HUES6 (cell line): ENCODE results near the gene FOXP3.
"Not testable (repeated sequence)": the region's sequence is repeated elsewhere in the genome, so short reads cannot be mapped to it uniquely, and the experiment has no call there.

ENCODE experiments used
- H3K27ac ChIP-seq: 2 replicates; pipeline ENCODE4 v1.7.0; 2013; ENCODE audit warnings: low read depth, mild to moderate bottlenecking, low read length, inconsistent platforms
- H3K27me3 ChIP-seq: 2 replicates; pipeline ENCODE4 v1.6.1; 2013; ENCODE audit warnings: low read length; ENCODE audit not compliant: control insufficient read depth, insufficient read depth
- H3K36me3 ChIP-seq: 2 replicates; pipeline ENCODE4 v1.6.1; 2013; ENCODE audit warnings: low read length; ENCODE audit not compliant: control insufficient read depth, insufficient read depth
- H3K4me1 ChIP-seq: 2 replicates; pipeline ENCODE4 v1.6.1; 2013; ENCODE audit warnings: low read length; ENCODE audit not compliant: control insufficient read depth, insufficient read depth
- H3K4me3 ChIP-seq: 2 replicates; pipeline ENCODE4 v1.5.1; 2013; ENCODE audit warnings: low read depth, low read length
- H3K9ac ChIP-seq: one replicate; pipeline ENCODE4 v1.6.1; 2013; ENCODE audit warnings: mild to moderate bottlenecking, low read length
- H3K9me3 ChIP-seq: 2 replicates; pipeline ENCODE4 v1.6.1; 2013; ENCODE audit warnings: low read depth, low read length; ENCODE audit not compliant: control insufficient read depth, insufficient read depth

Gene FOXP3

GRCh38 chrX:49264460-49264859 is at the start of gene FOXP3:
Gene FOXP3 (minus strand): TSS chrX:49264710. CDS start chrX:49258505, 6,205 bp downstream.
- Histone ChIP-seq H3K9ac (no peak within 1 kb of the TSS), H3K36me3 (no peaks in the 10 kb centered on the region), H3K27me3 (no peaks in the 10 kb centered on the region), H3K4me1 (no peaks in the 10 kb centered on the region; the same call in 1 of the 2 replicates), H3K9me3 (peaks cover 17% of the 10 kb centered on the region; the same call in 1 of the 2 replicates), H3K27ac (no peak within 1 kb of the TSS), H3K4me3 (no peak within 1 kb of the TSS)

- no peak overlapping the region for H3K4me3 ChIP-seq
- H3K27ac ChIP-seq: no peak overlapping the region
- no peaks in the 10 kb centered on the region for H3K36me3 ChIP-seq
- peaks cover 2% of the 10 kb centered on the region; the same call in 1 of the 2 replicates for H3K27me3 ChIP-seq
- H3K9me3 ChIP-seq: peaks cover 8% of the 10 kb centered on the region; the same call in 1 of the 2 replicates
- peaks cover 34% of the 10 kb centered on the region for H3K4me1 ChIP-seq
- no peak overlapping the region for H3K9ac ChIP-seq
These were observed 47.7 kb upstream of the FOXP3 start for GRCh38 chrX:49312176-49312575.

GRCh38 chrX:49310371-49310770 is 45.9 kb upstream of the FOXP3 start:
- peaks cover 8% of the 10 kb centered on the region; the same call in 1 of the 2 replicates for H3K9me3 ChIP-seq
- peak overlapping the region; percentile 38 for H3K4me3 ChIP-seq
- peaks cover 34% of the 10 kb centered on the region for H3K4me1 ChIP-seq
- H3K27me3 ChIP-seq: peaks cover 2% of the 10 kb centered on the region; the same call in 1 of the 2 replicates
- H3K27ac ChIP-seq: peak overlapping the region; percentile 56; the same call in 1 of the 2 replicates
- no peaks in the 10 kb centered on the region for H3K36me3 ChIP-seq
- peak overlapping the region; percentile 51 for H3K9ac ChIP-seq

- Histone ChIP-seq H3K36me3 (no peaks in the 10 kb centered on the region), H3K4me1 (peaks cover 34% of the 10 kb centered on the region), H3K27ac (peak overlapping the region; percentile 61; the same call in 1 of the 2 replicates), H3K9me3 (peaks cover 8% of the 10 kb centered on the region; the same call in 1 of the 2 replicates), H3K9ac (peak overlapping the region; percentile 68), H3K27me3 (peaks cover 2% of the 10 kb centered on the region; the same call in 1 of the 2 replicates), H3K4me3 (peak overlapping the region; percentile 38)
These were observed 45.0 kb upstream of the FOXP3 start for GRCh38 chrX:49309401-49309981.

- H3K27me3 ChIP-seq: peaks cover 2% of the 10 kb centered on the region; the same call in 1 of the 2 replicates
- H3K36me3 ChIP-seq: no peaks in the 10 kb centered on the region
- H3K9ac ChIP-seq: peak overlapping the region; percentile 68
- H3K4me3 ChIP-seq: peak overlapping the region; percentile 38
- H3K9me3 ChIP-seq: peaks cover 8% of the 10 kb centered on the region; the same call in 1 of the 2 replicates
- peak overlapping the region; percentile 61; the same call in 1 of the 2 replicates for H3K27ac ChIP-seq
- H3K4me1 ChIP-seq: peaks cover 34% of the 10 kb centered on the region
These were observed 44.2 kb upstream of the FOXP3 start for GRCh38 chrX:49308604-49309269.

GRCh38 chrX:49307775-49308174 is 43.3 kb upstream of the FOXP3 start:
- peaks cover 34% of the 10 kb centered on the region for H3K4me1 ChIP-seq
- H3K27me3 ChIP-seq, H3K9me3 ChIP-seq, H3K4me3 ChIP-seq, H3K27ac ChIP-seq, H3K9ac ChIP-seq, H3K36me3 ChIP-seq: not testable (repeated sequence)

- Histone ChIP-seq H3K9me3 (peaks cover 2% of the 10 kb centered on the region; the same call in 1 of the 2 replicates), H3K4me3 (no peak within 1 kb of the TSS), H3K27ac (no peak within 1 kb of the TSS), H3K27me3 (no peaks in the 10 kb centered on the region; the same call in 1 of the 2 replicates), H3K36me3 (no peaks in the 10 kb centered on the region), H3K4me1 (peaks cover 10% of the 10 kb centered on the region; the same call in 1 of the 2 replicates), H3K9ac (no peak within 1 kb of the TSS)
These were observed 38.8 kb upstream of the FOXP3 start, which contains the start of gene GAGE10 for GRCh38 chrX:49303346-49303745. Gene GAGE10 (plus strand): TSS chrX:49303646. CDS start chrX:49304860, 1,214 bp downstream.

- no peaks in the 10 kb centered on the region; the same call in 1 of the 2 replicates for H3K27me3 ChIP-seq
These were observed 36.2 kb upstream of the FOXP3 start for GRCh38 chrX:49300703-49301102.

GRCh38 chrX:49299293-49299692 is 34.8 kb upstream of the FOXP3 start:
- H3K27ac ChIP-seq, H3K36me3 ChIP-seq, H3K9ac ChIP-seq, H3K4me3 ChIP-seq, H3K9me3 ChIP-seq, H3K4me1 ChIP-seq, H3K27me3 ChIP-seq: not testable (repeated sequence)

More at GRCh38 chrX:49300703-49301102, 36.2 kb upstream of the FOXP3 start:
- Histone ChIP-seq H3K9ac (no peak overlapping the region), H3K9me3 (no peaks in the 10 kb centered on the region; the same call in 1 of the 2 replicates), H3K36me3 (no peaks in the 10 kb centered on the region), H3K4me3 (no peak overlapping the region), H3K4me1 (peaks cover 4% of the 10 kb centered on the region; the same call in 1 of the 2 replicates), H3K27ac (no peak overlapping the region)

- Histone ChIP-seq H3K4me1 (0 out of 2 replicates have a peak, but pooled peaks cover 3% of the 10 kb centered on the region), H3K27ac (no peak overlapping the region), H3K9me3 (peaks cover 13% of the 10 kb centered on the region; the same call in 1 of the 2 replicates), H3K27me3 (no peaks in the 10 kb centered on the region), H3K9ac (no peak overlapping the region), H3K36me3 (no peaks in the 10 kb centered on the region), H3K4me3 (no peak overlapping the region)
These were observed 28.2 kb upstream of the FOXP3 start for GRCh38 chrX:49292400-49293362.
